ENCODE data around the gene TRPV6.

DNA sequence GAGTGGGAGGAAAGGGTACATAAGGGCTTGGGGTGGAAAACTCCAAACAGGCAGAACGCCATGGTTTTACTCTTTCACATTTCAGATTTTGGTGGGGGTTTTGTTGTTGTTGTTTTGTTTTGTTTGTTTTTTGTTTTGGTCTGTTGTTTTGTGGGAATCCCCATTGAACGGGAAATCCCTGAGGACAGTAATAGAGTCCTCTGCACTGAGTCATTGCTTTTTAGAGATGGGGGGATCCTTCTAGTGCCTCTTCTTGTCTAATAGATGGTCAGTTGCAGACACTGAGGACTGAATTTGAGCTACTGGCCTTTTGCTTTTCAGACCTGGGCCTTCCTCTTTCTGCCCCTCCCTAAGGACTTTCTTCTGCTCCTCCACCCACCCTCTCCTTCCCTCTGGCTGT is 28.0 kb upstream of the TRPV6 start:
- no peak for TF ChIP-seq POLR2AphosphoS5 (IDR thresholded peaks at IDR 0.05; ENCODE audit: low read depth, low read length)
- TF ChIP-seq POLR2A (IDR thresholded peaks at IDR 0.05; ENCODE audit: low read depth, low read length): no peak
- no peak for TF ChIP-seq TAF1 (IDR thresholded peaks at IDR 0.05; ENCODE audit: borderline replicate concordance, low read depth, low read length)

Measured in GM12892 (cell line).